Smooth muscle cell (in vitro differentiated cells): Measurements from ENCODE around the gene PSAP. TPM values are rescaled to one million over a fixed set of nuclear protein-coding genes. Genes with fewer than 3 reads are reported as not detected.

ENCODE experiments used
- DNase-seq: peaks from one replicate; lab custom pipeline; 2025; ENCODE audit not compliant: unreplicated experiment; lab: John Stamatoyannopoulos, UW
- H2AFZ ChIP-seq: fragments of 200-600 bp; sonication (generic); 2 replicates; pipeline ENCODE4 v1.6.0; 2016; ENCODE audit warnings: antibody characterized with exemption, low read depth, mild to moderate bottlenecking
- H3F3A ChIP-seq: fragments of 200-600 bp; sonication (generic); 2 replicates; pipeline ENCODE4 v1.6.0; 2017; ENCODE audit warnings: antibody characterized with exemption, low read depth
- H3K27ac ChIP-seq: fragments of 200-600 bp; sonication (generic); 2 replicates; pipeline ENCODE4 v1.5.1; 2016; ENCODE audit warnings: low read depth, mild to moderate bottlenecking
- H3K27me3 ChIP-seq: fragments of 200-600 bp; sonication (generic); 2 replicates; pipeline ENCODE4 v1.6.1; 2016; ENCODE audit warnings: low read depth, mild to moderate bottlenecking
- H3K36me3 ChIP-seq: fragments of 200-600 bp; sonication (generic); 2 replicates; pipeline ENCODE4 v1.5.1; 2016; ENCODE audit warnings: low read depth
- H3K4me1 ChIP-seq: fragments of 200-600 bp; sonication (generic); 2 replicates; pipeline ENCODE4 v1.5.1; 2016; ENCODE audit warnings: low read depth
- H3K4me2 ChIP-seq: fragments of 200-600 bp; sonication (generic); 2 replicates; pipeline ENCODE4 v1.6.0; 2016; ENCODE audit warnings: mild to moderate bottlenecking
- H3K4me3 ChIP-seq: fragments of 200-600 bp; sonication (generic); 2 replicates; pipeline ENCODE4 v1.5.1; 2016; ENCODE audit warnings: mild to moderate bottlenecking
- H3K79me2 ChIP-seq: fragments of 200-600 bp; sonication (generic); 2 replicates; pipeline ENCODE4 v1.6.0; 2016; ENCODE audit warnings: low read depth, mild to moderate bottlenecking
- H3K9ac ChIP-seq: fragments of 200-600 bp; sonication (generic); 2 replicates; pipeline ENCODE4 v1.6.0; 2016; ENCODE audit warnings: low read depth
- H3K9me3 ChIP-seq: fragments of 200-600 bp; sonication (generic); replicated peaks from 2 replicates; pipeline ENCODE4 v1.5.1; 2016; ENCODE audit warnings: low read depth
- H4K20me1 ChIP-seq: fragments of 200-600 bp; sonication (generic); 2 replicates; pipeline ENCODE4 v1.6.0; 2016; ENCODE audit warnings: low read depth
- WGBS: methylation state at CpG from one replicate; pipeline ENCODE4 v1.1.7; 2016; ENCODE audit warnings: low lambda C conversion rate; 5-methylcytosine and 5-hydroxymethylcytosine counted together
- polyA plus RNA-seq: library from polyadenylated mRNA; unstranded; fragments of >200 nt; fragmentation: Nextera tagmentation; extraction: Ambion mirVana; gene quantifications from 2 replicates; pipeline ENCODE4 v1.2.1, GENCODE V29; 2016
- total RNA-seq: library from RNA; depleted of rRNA; stranded (reverse); fragments of >200 nt; gene quantifications from 2 replicates; pipeline ENCODE4 v1.2.3, GENCODE V29; 2014
- TF ChIP-seq, protein P1 (sequence below): fragments of 200-600 bp; sonication (generic); IDR thresholded peaks from 2 replicates; pipeline ENCODE4 v1.5.1; 2017; ENCODE audit warnings: borderline replicate concordance, mild to moderate bottlenecking, antibody characterized with exemption; ENCODE audit not compliant: insufficient read depth, poor library complexity, severe bottlenecking

The PSAP gene
- total and polyA plus RNA-seq, 2 experiments from 2014 or later: 282 to 500 TPM

DNA sequence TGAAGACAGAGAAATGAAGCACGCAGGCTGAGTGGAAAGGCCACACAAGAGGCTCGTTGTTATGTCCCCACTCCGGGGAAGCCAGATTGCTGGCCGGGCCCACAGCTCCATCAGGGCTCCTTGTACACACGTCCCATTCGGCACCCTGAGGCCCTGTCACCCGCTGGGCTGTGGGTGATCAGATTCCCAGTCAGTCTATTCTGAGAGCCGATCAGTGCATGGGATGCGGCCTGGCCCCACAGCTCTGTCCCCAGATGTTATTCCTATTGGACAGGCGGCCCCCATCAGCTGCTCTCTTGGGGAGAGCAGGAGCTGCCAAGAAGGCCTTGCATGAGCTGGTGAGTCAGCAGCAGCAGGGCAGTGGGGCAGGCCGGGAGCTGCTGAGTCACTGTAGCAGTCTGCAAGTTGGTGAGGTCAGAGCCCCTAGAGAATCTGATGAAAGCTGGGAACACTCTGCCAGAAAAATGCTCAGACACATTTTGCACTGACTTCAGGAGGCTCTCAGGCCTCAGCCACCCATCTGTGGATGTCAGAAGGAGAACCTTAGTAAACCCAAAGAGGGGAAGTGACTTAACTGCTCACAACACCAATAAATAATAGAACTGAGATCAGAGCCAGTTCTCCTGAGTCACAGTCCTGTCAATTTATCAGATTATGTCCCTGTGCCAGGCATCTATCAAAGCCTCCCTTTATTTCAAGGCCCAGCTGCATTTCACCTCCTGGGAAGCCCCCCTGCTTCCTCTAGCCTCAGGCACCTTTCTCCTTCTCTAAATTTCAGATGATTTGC, 9.4 kb upstream of the PSAP start:
- H3K9me3 ChIP-seq: no peaks in the 10 kb centered on the region
- H3K9ac ChIP-seq: peak overlapping the region; percentile 86
- 36% methylated on average over 11 of the region's 11 CpGs for WGBS
- no peaks in the 10 kb centered on the region for H3K27me3 ChIP-seq
- H3K27ac ChIP-seq: peak overlapping the region; percentile 98
- H4K20me1 ChIP-seq: no peaks in the 10 kb centered on the region
- H3K36me3 ChIP-seq: no peaks in the 10 kb centered on the region
- TF ChIP-seq, protein P1, sequence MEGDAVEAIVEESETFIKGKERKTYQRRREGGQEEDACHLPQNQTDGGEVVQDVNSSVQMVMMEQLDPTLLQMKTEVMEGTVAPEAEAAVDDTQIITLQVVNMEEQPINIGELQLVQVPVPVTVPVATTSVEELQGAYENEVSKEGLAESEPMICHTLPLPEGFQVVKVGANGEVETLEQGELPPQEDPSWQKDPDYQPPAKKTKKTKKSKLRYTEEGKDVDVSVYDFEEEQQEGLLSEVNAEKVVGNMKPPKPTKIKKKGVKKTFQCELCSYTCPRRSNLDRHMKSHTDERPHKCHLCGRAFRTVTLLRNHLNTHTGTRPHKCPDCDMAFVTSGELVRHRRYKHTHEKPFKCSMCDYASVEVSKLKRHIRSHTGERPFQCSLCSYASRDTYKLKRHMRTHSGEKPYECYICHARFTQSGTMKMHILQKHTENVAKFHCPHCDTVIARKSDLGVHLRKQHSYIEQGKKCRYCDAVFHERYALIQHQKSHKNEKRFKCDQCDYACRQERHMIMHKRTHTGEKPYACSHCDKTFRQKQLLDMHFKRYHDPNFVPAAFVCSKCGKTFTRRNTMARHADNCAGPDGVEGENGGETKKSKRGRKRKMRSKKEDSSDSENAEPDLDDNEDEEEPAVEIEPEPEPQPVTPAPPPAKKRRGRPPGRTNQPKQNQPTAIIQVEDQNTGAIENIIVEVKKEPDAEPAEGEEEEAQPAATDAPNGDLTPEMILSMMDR: no peak
- H3K4me1 ChIP-seq: peaks cover 12% of the 10 kb centered on the region
- peak; percentile 68 for DNase-seq
- H3K4me3 ChIP-seq: no peak overlapping the region
- H2AFZ ChIP-seq: no peak overlapping the region
- peaks cover 7% of the 10 kb centered on the region for H3F3A ChIP-seq
- peak overlapping the region; percentile 55 for H3K4me2 ChIP-seq
- H3K79me2 ChIP-seq: no peaks in the 10 kb centered on the region

DNA sequence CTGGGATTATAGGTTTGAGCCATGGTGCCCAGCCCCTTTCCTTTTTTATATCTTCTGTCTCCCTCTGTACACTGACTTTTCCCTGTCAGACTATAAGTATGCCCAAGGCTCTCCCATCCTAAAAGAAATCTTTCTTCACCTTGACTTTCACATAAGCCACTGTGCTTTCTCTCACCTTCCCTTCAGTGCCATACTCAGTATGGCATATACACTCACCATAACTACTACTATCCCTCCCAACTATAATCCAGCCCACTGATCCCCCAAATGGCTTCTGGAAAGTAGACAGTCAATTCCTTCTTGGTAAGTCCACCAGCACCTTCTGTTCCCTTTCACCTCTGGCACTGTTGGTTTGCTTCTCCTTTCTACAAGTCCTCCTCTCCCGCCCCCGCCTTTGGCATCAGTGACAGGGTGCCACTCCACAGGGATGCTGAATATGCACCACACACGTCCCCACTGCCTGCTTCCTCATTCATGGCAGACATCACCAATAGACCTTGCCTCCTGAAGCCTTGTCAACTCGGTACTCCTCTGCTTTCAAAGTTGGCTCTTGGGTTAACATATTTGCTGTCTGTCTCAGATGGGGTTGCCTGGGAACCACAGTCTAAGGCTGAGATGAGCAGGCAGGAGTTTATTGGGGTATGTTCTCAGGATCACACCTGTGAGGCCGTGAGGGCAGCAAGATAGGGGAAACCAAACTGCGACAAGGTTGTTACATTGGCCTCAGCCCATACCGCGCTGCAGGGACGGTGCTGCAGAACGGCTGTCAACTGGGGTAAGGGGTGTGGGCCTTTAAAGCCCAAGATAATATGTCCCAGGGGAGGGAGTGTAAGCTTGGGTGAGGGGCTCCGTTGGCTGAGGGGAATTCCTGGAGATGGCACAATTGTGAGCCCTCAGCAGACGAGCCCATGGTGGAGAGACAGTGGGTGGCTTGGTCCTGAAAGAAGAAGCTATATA, 7.2 kb upstream of the PSAP start:
- Histone ChIP-seq H3F3A (peaks cover 7% of the 10 kb centered on the region), H3K36me3 (no peaks in the 10 kb centered on the region), H3K9me3 (no peaks in the 10 kb centered on the region), H3K79me2 (no peaks in the 10 kb centered on the region), H3K9ac (no peak overlapping the region), H3K4me2 (no peak overlapping the region), H3K27ac (no peak overlapping the region), H3K27me3 (no peaks in the 10 kb centered on the region), H4K20me1 (no peaks in the 10 kb centered on the region), H2AFZ (no peak overlapping the region), H3K4me3 (no peak overlapping the region), H3K4me1 (peaks cover 12% of the 10 kb centered on the region)
- TF ChIP-seq, protein P1: no peak
- DNase-seq: no peak
- WGBS: 94% methylated on average over 12 of the region's 12 CpGs

GRCh38 chr10:71856619-71857018, 5.6 kb upstream of the PSAP start:
- Histone ChIP-seq H3K27ac (no peak overlapping the region), H3K4me2 (no peak overlapping the region), H3K79me2 (no peaks in the 10 kb centered on the region), H3K9ac (no peak overlapping the region), H3K4me1 (peaks cover 12% of the 10 kb centered on the region), H3K9me3 (no peaks in the 10 kb centered on the region), H3F3A (peaks cover 7% of the 10 kb centered on the region), H3K27me3 (no peaks in the 10 kb centered on the region), H2AFZ (no peak overlapping the region), H3K4me3 (no peak overlapping the region), H4K20me1 (no peaks in the 10 kb centered on the region), H3K36me3 (no peaks in the 10 kb centered on the region)
- DNase-seq: no peak
- TF ChIP-seq, protein P1: no peak
- 95% methylated on average over 4 of the region's 4 CpGs for WGBS
